H1 (cell line): ENCODE results near the gene TMEM204. TPM values are rescaled to one million over a fixed set of nuclear protein-coding genes. Genes with fewer than 3 reads are reported as not detected.

Experiments
- CTCF ChIA-PET: fragments of 300-600 bp; sonication (Branson Sonifier 250); formaldehyde crosslinking; loops from one replicate; lab custom pipeline; 2021; ENCODE audit not compliant: partially characterized antibody; lab: Charles Lee
- POLR2A ChIA-PET: fragments of 300-600 bp; sonication (Branson Sonifier 250); formaldehyde crosslinking; loops from one replicate; lab custom pipeline; 2021; ENCODE audit warnings: inconsistent platforms; ENCODE audit not compliant: partially characterized antibody; lab: Charles Lee
- DNase-seq, 2 experiments: peaks; one replicate each; pipeline versions ENCODE4 v3.0.0 to v3.0.0-alpha.2; 2010 to 2022; ENCODE audit warnings: low spot score in 2 of 2, low read depth in 1 of 2, mixed read lengths in 1 of 2
- FAIRE-seq: peaks from 2 replicates; lab custom pipeline; 2011; peaks lifted over from hg19 to GRCh38; lab: Jason Lieb, UNC
- H2AFZ ChIP-seq: 2 replicates; pipeline ENCODE4 v1.8.1; 2012; ENCODE audit warnings: low read length, inconsistent platforms
- H2AK5ac ChIP-seq: 2 replicates; pipeline ENCODE4 v1.6.1; 2013; ENCODE audit warnings: low read depth, low read length
- H2BK120ac ChIP-seq: replicated peaks from 2 replicates; pipeline ENCODE3; 2013; ENCODE audit warnings: low read depth, low read length, inconsistent platforms
- H2BK12ac ChIP-seq: 2 replicates; pipeline ENCODE4 v1.6.1; 2013; ENCODE audit warnings: low read depth, low read length
- H2BK15ac ChIP-seq: 2 replicates; pipeline ENCODE4 v1.6.1; 2013; ENCODE audit warnings: low read length
- H2BK20ac ChIP-seq: 2 replicates; pipeline ENCODE4 v1.6.1; 2013; ENCODE audit warnings: low read length
- H2BK5ac ChIP-seq: 2 replicates; pipeline ENCODE4 v1.6.1; 2013; ENCODE audit warnings: low read depth, low read length
- H3K14ac ChIP-seq: 2 replicates; pipeline ENCODE4 v1.6.1; 2013; ENCODE audit warnings: inconsistent platforms; ENCODE audit not compliant: insufficient read length
- H3K18ac ChIP-seq: 2 replicates; pipeline ENCODE4 v1.6.1; 2013; ENCODE audit warnings: low read length; ENCODE audit errors: extremely low read depth
- H3K23ac ChIP-seq: 2 replicates; pipeline ENCODE4 v1.6.1; 2013; ENCODE audit warnings: inconsistent platforms; ENCODE audit not compliant: insufficient read length
- H3K23me2 ChIP-seq: 2 replicates; pipeline ENCODE4 v1.6.1; 2013; ENCODE audit warnings: low read depth, low read length
- H3K27ac ChIP-seq: 2 replicates; pipeline ENCODE4 v1.6.1; 2011; ENCODE audit warnings: low read depth, low read length, inconsistent platforms
- H3K27me3 ChIP-seq, 4 experiments: replicated peaks in 1 of 4; 1 replicate in 1 of 4; 2 replicates in 3 of 4; pipeline versions ENCODE4 v1.6.1 to v1.8.1; 2011 to 2013; ENCODE audit warnings: low read length in 3 of 4, mild to moderate bottlenecking in 3 of 4, inconsistent platforms in 2 of 4, mixed read lengths in 2 of 4, moderate library complexity in 1 of 4; ENCODE audit not compliant: control insufficient read depth in 3 of 4, insufficient read depth in 3 of 4; ENCODE audit errors: extremely low read depth in 1 of 4
- H3K36me3 ChIP-seq, 4 experiments: 2 replicates each; pipeline versions ENCODE4 v1.6.1 to v1.8.1; 2011 to 2013; ENCODE audit warnings: mild to moderate bottlenecking in 4 of 4, low read length in 3 of 4, moderate library complexity in 2 of 4, control low read depth in 1 of 4, inconsistent platforms in 1 of 4; ENCODE audit not compliant: insufficient read depth in 4 of 4, control insufficient read depth in 2 of 4
- H3K4ac ChIP-seq: replicated peaks from 2 replicates; pipeline ENCODE3; 2013; ENCODE audit warnings: low read length, low read depth, mixed read lengths, inconsistent platforms; ENCODE audit not compliant: insufficient read length
- H3K4me1 ChIP-seq, 4 experiments: replicated peaks in 1 of 4; 1 replicate in 1 of 4; 2 replicates in 3 of 4; pipeline versions ENCODE4 v1.6.1 to v1.8.1; 2011 to 2013; ENCODE audit warnings: low read length in 3 of 4, inconsistent platforms in 2 of 4, mixed read lengths in 1 of 4; ENCODE audit not compliant: insufficient read depth in 4 of 4, control insufficient read depth in 3 of 4
- H3K4me2 ChIP-seq, 2 experiments: 2 replicates each; pipeline versions ENCODE4 v1.6.1 to v1.8.1; 2011 to 2013; ENCODE audit warnings: low read depth in 2 of 2, low read length in 2 of 2, control low read depth in 1 of 2, inconsistent platforms in 1 of 2, mild to moderate bottlenecking in 1 of 2; ENCODE audit not compliant: insufficient read depth in 1 of 2
- H3K4me3 ChIP-seq, 4 experiments: fragments of 200-600, 300-600 bp in 1 of 4; sonication (generic), shearing (Covaris generic), sonication (Bioruptor Twin) in 1 of 4; 2 replicates each; pipeline versions ENCODE4 v1.5.1 to v1.8.1; 2011 to 2016; ENCODE audit warnings: low read length in 4 of 4, low read depth in 3 of 4, control low read depth in 2 of 4, inconsistent platforms in 2 of 4, mild to moderate bottlenecking in 2 of 4, mixed read lengths in 1 of 4, moderate library complexity in 1 of 4; ENCODE audit not compliant: insufficient read depth in 2 of 4; ENCODE audit errors: extremely low read depth in 1 of 4
- H3K56ac ChIP-seq: replicated peaks from 2 replicates; pipeline ENCODE3; 2013; ENCODE audit warnings: low read depth, mild to moderate bottlenecking, mixed read lengths, low read length, inconsistent platforms; ENCODE audit not compliant: insufficient read length
- H3K79me1 ChIP-seq: 2 replicates; pipeline ENCODE4 v1.6.1; 2013; ENCODE audit warnings: low read depth, low read length, control low read depth
- H3K79me2 ChIP-seq, 2 experiments: 2 replicates each; pipeline versions ENCODE4 v1.6.1 to v1.8.1; 2012 to 2013; ENCODE audit warnings: low read length in 2 of 2, mild to moderate bottlenecking in 2 of 2, inconsistent platforms in 1 of 2; ENCODE audit not compliant: insufficient read depth in 2 of 2, control insufficient read depth in 1 of 2
- H3K9ac ChIP-seq, 4 experiments: replicated peaks in 1 of 4; 1 replicate in 1 of 4; 2 replicates in 3 of 4; pipeline versions ENCODE4 v1.6.1 to v1.8.1; 2011 to 2013; ENCODE audit warnings: low read depth in 3 of 4, low read length in 3 of 4, control low read depth in 2 of 4, mild to moderate bottlenecking in 2 of 4, moderate library complexity in 2 of 4, inconsistent platforms in 1 of 4; ENCODE audit errors: extremely low read depth in 1 of 4
- H3K9me3 ChIP-seq, 2 experiments: 2 replicates each; pipeline versions ENCODE4 v1.6.1 to v1.8.1; 2012 to 2013; ENCODE audit warnings: mild to moderate bottlenecking in 2 of 2, moderate library complexity in 2 of 2, control low read depth in 1 of 2, inconsistent platforms in 1 of 2, low read depth in 1 of 2, low read length in 1 of 2, mixed read lengths in 1 of 2; ENCODE audit not compliant: insufficient read depth in 2 of 2
- H4K20me1 ChIP-seq, 2 experiments: replicated peaks in 1 of 2; 2 replicates each; pipeline versions ENCODE3 to v1.8.1; 2011 to 2013; ENCODE audit warnings: inconsistent platforms in 2 of 2, low read length in 2 of 2, mild to moderate bottlenecking in 1 of 2; ENCODE audit not compliant: insufficient read depth in 2 of 2, control insufficient read depth in 1 of 2
- H4K5ac ChIP-seq: 2 replicates; pipeline ENCODE4 v1.6.1; 2013; ENCODE audit warnings: low read length, low read depth, mixed read lengths, inconsistent platforms; ENCODE audit not compliant: insufficient read length
- H4K8ac ChIP-seq: 2 replicates; pipeline ENCODE4 v1.8.0; 2013; ENCODE audit warnings: mild to moderate bottlenecking, moderate library complexity, low read length, inconsistent platforms; ENCODE audit not compliant: insufficient read depth; ENCODE audit errors: extremely low read depth
- H4K91ac ChIP-seq: replicated peaks from 2 replicates; pipeline ENCODE3; 2013; ENCODE audit warnings: low read length, mixed read lengths, inconsistent platforms; ENCODE audit not compliant: insufficient read length
- CTCF ChIP-seq, 3 experiments: IDR thresholded peaks; 1 replicate in 2 of 3; 2 replicates in 1 of 3; pipeline versions ENCODE4 v1.5.1 to v1.6.1; 2011; ENCODE audit warnings: low read length in 3 of 3, mild to moderate bottlenecking in 3 of 3, inconsistent platforms in 2 of 3, low read depth in 1 of 3, moderate library complexity in 1 of 3; ENCODE audit not compliant: insufficient read depth in 1 of 3; ENCODE audit errors: control extremely low read depth in 1 of 3
- TAF1 ChIP-seq: IDR thresholded peaks from 2 replicates; pipeline ENCODE4 v1.6.1; 2011; ENCODE audit warnings: mild to moderate bottlenecking, low read depth, low read length
- WGBS, 2 experiments: shearing (Covaris generic) in 1 of 2; methylation state at CpG; one replicate each; pipeline versions ENCODE4 v1.1.6 to v1.1.7; 2013 to 2015; ENCODE audit warnings: low lambda C conversion rate in 2 of 2, mixed read lengths in 2 of 2, inconsistent platforms in 1 of 2, low coverage in 1 of 2, missing lambda C conversion rate in 1 of 2; ENCODE audit not compliant: insufficient replicate concordance in 2 of 2, insufficient coverage in 1 of 2, insufficient read length in 1 of 2; ENCODE audit errors: extremely low coverage in 1 of 2, missing lambda C conversion rate in 1 of 2; 5-methylcytosine and 5-hydroxymethylcytosine counted together
- polyA plus RNA-seq, 7 experiments: library from polyadenylated mRNA; depleted of rRNA in 3 of 7; stranded (reverse) in 5 of 7; unstranded in 2 of 7; fragments of >200 nt in 5 of 7; fragments of 200-250 nt in 2 of 7; gene quantifications; 1 replicate in 5 of 7; 2 replicates in 1 of 7; 4 replicates in 1 of 7; pipeline versions ENCODE4 v1.2.1 to v1.2.3, GENCODE V29; 2011 to 2013; ENCODE audit warnings: missing spikeins in 2 of 7, mixed read lengths in 2 of 7
- total RNA-seq: library from RNA; stranded (reverse); fragmentation: NEBNext Ultra II Directional; extraction: Animal tissue kit (Norgen Biotek cat#: 25700); gene quantifications from 2 replicates; pipeline ENCODE4 v1.2.1, GENCODE V29; 2021

TMEM204 gene
- total and polyA plus RNA-seq, 2 of the 8 experiments (the other 6 are each of a cell fraction or from before 2014, with no cell fraction given), result not detected

GRCh38 chr16:1491327-1491726, 42.1 kb upstream of the TMEM204 start:
- Histone ChIP-seq H2BK20ac (no peak overlapping the region), H4K5ac (no peak overlapping the region), H2AK5ac (no peak overlapping the region), H3K79me1 (peaks cover 3% of the 10 kb centered on the region), H2BK5ac (no peak overlapping the region), H3K23me2 (peaks cover 9% of the 10 kb centered on the region), H3K27ac (no peak overlapping the region), H3K4ac (no peak overlapping the region), H3K36me3 (peaks cover 5 to 19% (median 10%) of the 10 kb centered on the region in 4 experiments; a peak in 7 of 8 replicates), H4K8ac (no peak overlapping the region), H4K91ac (no peak overlapping the region), H2BK15ac (no peak overlapping the region), H3K27me3 (no peaks in the 10 kb centered on the region), H3K56ac (no peak overlapping the region), H3K79me2 (peaks cover 0 to 12% of the 10 kb centered on the region in 2 experiments; a peak in 1 of 4 replicates), H3K23ac (no peak overlapping the region), H3K9me3 (no peaks in the 10 kb centered on the region), H3K4me1 (peaks cover 0 to 8% (median 5%) of the 10 kb centered on the region in 4 experiments; a peak in 4 of 7 replicates), H2AFZ (no peak overlapping the region; the same call in 1 of the 2 replicates), H4K20me1 (peaks cover 0 to 3% of the 10 kb centered on the region in 2 experiments), H3K4me3 (no peak overlapping the region), H3K9ac (no peak overlapping the region), H3K4me2 (no peak overlapping the region), H3K18ac (no peak overlapping the region), H3K14ac (no peak overlapping the region), H2BK12ac (no peak overlapping the region), H2BK120ac (no peak overlapping the region)
- no peak for FAIRE-seq
- WGBS, 2 experiments, result 90% methylated on average over 12 of the region's 12 CpGs; no CpG with 5 or more reads in 1 of the 2 experiments
- no peak for DNase-seq
- POLR2A ChIA-PET, result interaction anchor here (0.8 to 16.8 kb wide), 6 partner anchors 9 to 286 kb away, joined by 3 to 175 read pairs (median 3); no protein-coding TSS in a partner anchor
- TF ChIP-seq TAF1 (no peak), CTCF (IDR thresholded peaks at IDR 0.05; ENCODE audit: control extremely low read depth in 1 of 3, insufficient read depth in 1 of 3, low read depth in 1 of 3, low read length in 3 of 3) (peak in 1 of 3 experiments; percentile 12; a peak in 1 of 4 replicates)
- CTCF ChIA-PET, result interaction anchor here (0.6 to 1.4 kb wide), 6 partner anchors 9 to 234 kb away, joined by 3 to 5 read pairs (median 3); no protein-coding TSS in a partner anchor
